ENCODE data around the gene RTCA. TPM values are rescaled to one million over a fixed set of nuclear protein-coding genes. Genes with fewer than 3 reads are reported as not detected.
"Not testable (repeated sequence)": the region's sequence is repeated elsewhere in the genome, so short reads cannot be mapped to it uniquely, and the experiment has no call there.

RTCA gene
- total and polyA plus RNA-seq, 4 donors, result 28.8 to 46.4 (median 45.0) TPM

- no peak overlapping the region for H3K27ac ChIP-seq (ENCODE audit: low read depth, low read length)
- no CpG with 5 or more reads among the region's 1 CpG for WGBS (ENCODE audit: insufficient coverage)
- peaks cover 22% of the 10 kb centered on the region for H3K36me3 ChIP-seq (ENCODE audit: control insufficient read depth, insufficient read depth, low read length)
- DNase-seq (ENCODE audit: low read depth in 4 of 6, low spot score in 6 of 6), result no peak
- no peaks in the 10 kb centered on the region for H3K4me1 ChIP-seq (ENCODE audit: control insufficient read depth, insufficient read depth, low read length)
- H3K9me3 ChIP-seq (ENCODE audit: control insufficient read depth, insufficient read depth, low read length), result no peaks in the 10 kb centered on the region
- H3K27me3 ChIP-seq (ENCODE audit: control insufficient read depth, insufficient read depth, low read length), result no peaks in the 10 kb centered on the region
- H3K4me3 ChIP-seq (ENCODE audit: low read depth, low read length), result no peak overlapping the region
Measured at GRCh38 chr1:100277866-100278265, 11.8 kb downstream of the RTCA start.

GRCh38 chr1:100279358-100279923, 13.4 kb downstream of the RTCA start:
- no peaks in the 10 kb centered on the region for H3K27me3 ChIP-seq (ENCODE audit: control insufficient read depth, insufficient read depth, low read length)
- WGBS (ENCODE audit: insufficient coverage), result 94% methylated on average over 2 of the region's 3 CpGs
- no peak overlapping the region for H3K4me3 ChIP-seq (ENCODE audit: low read depth, low read length)
- no peaks in the 10 kb centered on the region for H3K9me3 ChIP-seq (ENCODE audit: control insufficient read depth, insufficient read depth, low read length)
- H3K27ac ChIP-seq (ENCODE audit: low read depth, low read length), result no peak overlapping the region
- H3K36me3 ChIP-seq (ENCODE audit: control insufficient read depth, insufficient read depth, low read length), result peaks cover 24% of the 10 kb centered on the region
- DNase-seq (ENCODE audit: low read depth in 4 of 6, low spot score in 6 of 6), result no peak
- H3K4me1 ChIP-seq (ENCODE audit: control insufficient read depth, insufficient read depth, low read length), result no peaks in the 10 kb centered on the region

GRCh38 chr1:100279954-100280682, 14.1 kb downstream of the RTCA start:
- DNase-seq (ENCODE audit: low read depth in 4 of 6, low spot score in 6 of 6), result no peak
- Histone ChIP-seq H3K27ac (ENCODE audit: low read depth, low read length) (no peak overlapping the region), H3K36me3 (ENCODE audit: control insufficient read depth, insufficient read depth, low read length) (peaks cover 27% of the 10 kb centered on the region), H3K9me3 (ENCODE audit: control insufficient read depth, insufficient read depth, low read length) (no peaks in the 10 kb centered on the region), H3K27me3 (ENCODE audit: control insufficient read depth, insufficient read depth, low read length) (no peaks in the 10 kb centered on the region), H3K4me1 (ENCODE audit: control insufficient read depth, insufficient read depth, low read length) (no peaks in the 10 kb centered on the region), H3K4me3 (ENCODE audit: low read depth, low read length) (no peak overlapping the region)
- WGBS (ENCODE audit: insufficient coverage), result no CpG with 5 or more reads among the region's 2 CpGs

- H3K4me3 ChIP-seq (ENCODE audit: low read depth, low read length), result no peak overlapping the region
- no peaks in the 10 kb centered on the region for H3K9me3 ChIP-seq (ENCODE audit: control insufficient read depth, insufficient read depth, low read length)
- H3K27me3 ChIP-seq (ENCODE audit: control insufficient read depth, insufficient read depth, low read length), result no peaks in the 10 kb centered on the region
- H3K36me3 ChIP-seq (ENCODE audit: control insufficient read depth, insufficient read depth, low read length), result peaks cover 46% of the 10 kb centered on the region
- H3K4me1 ChIP-seq (ENCODE audit: control insufficient read depth, insufficient read depth, low read length), result no peaks in the 10 kb centered on the region
- WGBS (ENCODE audit: insufficient coverage), result 100% methylated on average over 4 of the region's 5 CpGs
- no peak for DNase-seq (ENCODE audit: low read depth in 4 of 6, low spot score in 6 of 6)
- no peak overlapping the region for H3K27ac ChIP-seq (ENCODE audit: low read depth, low read length)
Measured at GRCh38 chr1:100284591-100284990, 18.6 kb downstream of the RTCA start.

GRCh38 chr1:100287162-100287561, 21.1 kb downstream of the RTCA start:
- Histone ChIP-seq H3K9me3 (ENCODE audit: control insufficient read depth, insufficient read depth, low read length) (no peaks in the 10 kb centered on the region), H3K27me3 (ENCODE audit: control insufficient read depth, insufficient read depth, low read length) (no peaks in the 10 kb centered on the region), H3K36me3 (ENCODE audit: control insufficient read depth, insufficient read depth, low read length) (peaks cover 49% of the 10 kb centered on the region), H3K4me1 (ENCODE audit: control insufficient read depth, insufficient read depth, low read length) (no peaks in the 10 kb centered on the region), H3K27ac (ENCODE audit: low read depth, low read length) (no peak overlapping the region), H3K4me3 (ENCODE audit: low read depth, low read length) (no peak overlapping the region)
- no peak for DNase-seq (ENCODE audit: low read depth in 4 of 6, low spot score in 6 of 6)
- WGBS (ENCODE audit: insufficient coverage), result no CpG with 5 or more reads among the region's 3 CpGs

- 87% methylated on average over 2 of the region's 2 CpGs for WGBS (ENCODE audit: insufficient coverage)
- Histone ChIP-seq H3K36me3 (ENCODE audit: control insufficient read depth, insufficient read depth, low read length) (peaks cover 36% of the 10 kb centered on the region), H3K27me3 (ENCODE audit: control insufficient read depth, insufficient read depth, low read length) (no peaks in the 10 kb centered on the region), H3K4me3 (ENCODE audit: low read depth, low read length) (no peak overlapping the region), H3K9me3 (ENCODE audit: control insufficient read depth, insufficient read depth, low read length) (no peaks in the 10 kb centered on the region), H3K4me1 (ENCODE audit: control insufficient read depth, insufficient read depth, low read length) (no peaks in the 10 kb centered on the region), H3K27ac (ENCODE audit: low read depth, low read length) (no peak overlapping the region)
- no peak for DNase-seq (ENCODE audit: low read depth in 4 of 6, low spot score in 6 of 6)
Measured at GRCh38 chr1:100290291-100290690, 24.3 kb downstream of the RTCA start.

GRCh38 chr1:100292711-100293110, 26.7 kb downstream of the RTCA start:
- DNase-seq (ENCODE audit: low read depth in 4 of 6, low spot score in 6 of 6), result no peak
- H3K27ac ChIP-seq (ENCODE audit: low read depth, low read length), result no peak overlapping the region
- no peaks in the 10 kb centered on the region for H3K27me3 ChIP-seq (ENCODE audit: control insufficient read depth, insufficient read depth, low read length)
- H3K4me3 ChIP-seq (ENCODE audit: low read depth, low read length), result no peak overlapping the region
- H3K36me3 ChIP-seq (ENCODE audit: control insufficient read depth, insufficient read depth, low read length), result peaks cover 23% of the 10 kb centered on the region
- no CpG with 5 or more reads among the region's 1 CpG for WGBS (ENCODE audit: insufficient coverage)
- no peaks in the 10 kb centered on the region for H3K4me1 ChIP-seq (ENCODE audit: control insufficient read depth, insufficient read depth, low read length)
- H3K9me3 ChIP-seq (ENCODE audit: control insufficient read depth, insufficient read depth, low read length), result no peaks in the 10 kb centered on the region

GRCh38 chr1:100296140-100296539, 30.1 kb downstream of the RTCA start:
- Histone ChIP-seq H3K9me3 (ENCODE audit: control insufficient read depth, insufficient read depth, low read length) (no peaks in the 10 kb centered on the region), H3K4me3 (ENCODE audit: low read depth, low read length) (no peak overlapping the region), H3K27me3 (ENCODE audit: control insufficient read depth, insufficient read depth, low read length) (no peaks in the 10 kb centered on the region), H3K36me3 (ENCODE audit: control insufficient read depth, insufficient read depth, low read length) (peaks cover 4% of the 10 kb centered on the region), H3K4me1 (ENCODE audit: control insufficient read depth, insufficient read depth, low read length) (no peaks in the 10 kb centered on the region), H3K27ac (ENCODE audit: low read depth, low read length) (no peak overlapping the region)
- WGBS (ENCODE audit: insufficient coverage), result 92% methylated on average over 7 of the region's 8 CpGs
- DNase-seq (ENCODE audit: low read depth in 4 of 6, low spot score in 6 of 6), result no peak

- not testable (repeated sequence) for H3K36me3 ChIP-seq (ENCODE audit: control insufficient read depth, insufficient read depth, low read length); H3K9me3 ChIP-seq (ENCODE audit: control insufficient read depth, insufficient read depth, low read length); H3K27ac ChIP-seq (ENCODE audit: low read depth, low read length); DNase-seq (ENCODE audit: low read depth in 4 of 6, low spot score in 6 of 6); H3K27me3 ChIP-seq (ENCODE audit: control insufficient read depth, insufficient read depth, low read length); H3K4me3 ChIP-seq (ENCODE audit: low read depth, low read length); H3K4me1 ChIP-seq (ENCODE audit: control insufficient read depth, insufficient read depth, low read length)
Measured at GRCh38 chr1:100296997-100297396, 31.0 kb downstream of the RTCA start.

- Histone ChIP-seq H3K27me3 (ENCODE audit: control insufficient read depth, insufficient read depth, low read length) (no peaks in the 10 kb centered on the region), H3K4me1 (ENCODE audit: control insufficient read depth, insufficient read depth, low read length) (no peaks in the 10 kb centered on the region), H3K4me3 (ENCODE audit: low read depth, low read length) (no peak overlapping the region), H3K36me3 (ENCODE audit: control insufficient read depth, insufficient read depth, low read length) (no peaks in the 10 kb centered on the region), H3K9me3 (ENCODE audit: control insufficient read depth, insufficient read depth, low read length) (no peaks in the 10 kb centered on the region), H3K27ac (ENCODE audit: low read depth, low read length) (no peak overlapping the region)
- no peak for DNase-seq (ENCODE audit: low read depth in 4 of 6, low spot score in 6 of 6)
- WGBS (ENCODE audit: insufficient coverage), result no CpG with 5 or more reads among the region's 4 CpGs
Measured at GRCh38 chr1:100298512-100298911, 32.5 kb downstream of the RTCA start.
